NCI-H345 treated with DMSO at 0.1 percent for 48 hours (cell line): ENCODE data around the gene TTC23L.
A peak's percentile ranks its signal among the peaks of the same experiment; 100 is the strongest.

Experiments
- DNase-seq: peaks from one replicate; lab custom pipeline; 2025; ENCODE audit not compliant: unreplicated experiment; lab: John Stamatoyannopoulos, UW

TTC23L gene

DNA sequence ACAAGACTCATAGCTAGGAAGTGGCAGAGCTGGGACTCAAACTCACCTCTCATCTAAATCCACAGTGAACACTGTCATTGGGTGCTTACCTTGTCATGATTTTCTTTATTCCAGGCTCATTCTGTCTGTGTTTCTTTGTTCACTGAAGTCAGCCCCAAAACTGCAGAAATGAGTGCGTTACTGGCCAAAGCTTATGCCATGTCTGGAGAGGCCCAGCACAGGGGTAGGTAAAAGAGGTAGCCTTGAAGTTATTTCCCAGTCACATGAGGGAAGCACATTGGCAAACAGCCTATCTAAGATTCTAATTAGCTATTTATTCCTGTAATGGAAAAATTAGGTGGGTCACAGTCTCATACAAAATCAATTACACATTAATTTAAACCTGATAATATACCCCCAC lies 29.8 kb downstream of the TTC23L start:
- no peak for DNase-seq

DNA sequence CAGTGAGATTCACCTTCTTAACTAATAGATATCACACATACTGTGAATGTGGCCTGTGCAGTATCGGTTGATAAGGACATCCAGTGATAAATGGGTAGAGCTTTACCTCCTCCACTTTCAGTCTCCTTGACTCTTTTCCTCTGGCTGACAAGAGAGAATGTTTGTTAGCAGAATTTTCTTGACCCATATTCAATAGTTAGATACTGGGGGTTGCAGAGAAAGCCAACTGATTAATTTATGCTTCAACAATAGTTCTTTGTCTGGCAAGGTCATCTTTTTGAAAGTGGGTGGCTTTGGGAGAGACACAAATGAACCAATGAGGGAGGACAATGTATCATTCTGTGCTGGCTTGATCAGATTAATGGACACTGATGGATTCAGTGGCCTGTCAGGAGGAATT lies 30.3 kb downstream of the TTC23L start:
- no peak for DNase-seq

DNA sequence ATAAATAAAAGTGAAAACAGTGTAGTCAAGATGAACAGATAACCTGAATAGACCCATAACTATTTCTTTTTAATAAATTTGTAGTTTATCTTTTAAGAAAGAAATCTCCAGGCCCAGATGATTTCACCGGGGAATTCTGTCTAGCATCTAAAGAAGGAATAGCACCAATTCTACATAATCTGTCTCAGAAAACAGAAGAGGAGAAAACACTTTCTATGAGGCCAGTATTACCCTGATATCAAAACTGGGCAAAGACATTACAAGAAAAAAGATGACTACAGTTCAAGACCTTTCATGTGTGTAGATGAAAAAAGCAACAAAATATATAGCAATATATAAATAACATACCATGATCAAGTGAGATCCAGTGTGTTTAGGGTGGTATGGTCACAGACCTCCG lies 31.4 kb downstream of the TTC23L start:
- no peak for DNase-seq

DNA sequence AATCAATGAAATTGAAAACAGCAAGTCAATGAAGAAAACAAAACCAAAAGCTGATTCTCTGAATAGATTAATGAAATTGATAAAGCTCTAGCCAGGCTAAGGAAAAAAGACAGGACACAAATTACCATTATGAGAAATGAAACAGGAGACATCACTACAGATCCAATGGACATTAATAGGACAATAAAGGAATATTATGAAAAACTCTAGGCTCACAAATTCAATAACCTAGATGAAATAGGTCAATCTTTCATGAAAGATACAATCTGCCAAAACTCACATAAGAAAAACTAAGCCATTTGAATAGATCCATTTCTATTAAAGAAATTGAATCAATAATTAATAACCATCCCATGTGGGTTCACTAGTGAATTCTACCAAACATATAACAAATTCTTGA lies 37.3 kb downstream of the TTC23L start:
- no peak for DNase-seq

DNA sequence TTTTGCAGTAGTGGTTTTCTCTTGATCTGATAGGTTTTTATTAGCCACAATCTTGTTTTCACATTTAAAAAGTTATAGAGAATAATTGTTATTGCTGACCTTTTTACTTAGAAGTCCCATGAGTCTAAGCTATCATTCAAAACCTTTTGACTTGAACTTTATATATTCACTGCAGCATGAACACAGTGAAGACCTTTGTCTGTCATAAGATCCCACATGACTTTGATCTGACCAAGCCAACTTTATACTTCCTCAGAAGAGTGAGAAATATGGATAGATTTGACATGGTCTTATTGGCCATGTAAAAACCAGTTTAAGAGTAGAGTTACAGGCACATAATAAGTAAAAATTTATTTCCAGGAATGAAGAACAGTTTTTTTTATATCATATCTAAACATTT lies 42.3 kb downstream of the TTC23L start:
- DNase-seq, result no peak

DNA sequence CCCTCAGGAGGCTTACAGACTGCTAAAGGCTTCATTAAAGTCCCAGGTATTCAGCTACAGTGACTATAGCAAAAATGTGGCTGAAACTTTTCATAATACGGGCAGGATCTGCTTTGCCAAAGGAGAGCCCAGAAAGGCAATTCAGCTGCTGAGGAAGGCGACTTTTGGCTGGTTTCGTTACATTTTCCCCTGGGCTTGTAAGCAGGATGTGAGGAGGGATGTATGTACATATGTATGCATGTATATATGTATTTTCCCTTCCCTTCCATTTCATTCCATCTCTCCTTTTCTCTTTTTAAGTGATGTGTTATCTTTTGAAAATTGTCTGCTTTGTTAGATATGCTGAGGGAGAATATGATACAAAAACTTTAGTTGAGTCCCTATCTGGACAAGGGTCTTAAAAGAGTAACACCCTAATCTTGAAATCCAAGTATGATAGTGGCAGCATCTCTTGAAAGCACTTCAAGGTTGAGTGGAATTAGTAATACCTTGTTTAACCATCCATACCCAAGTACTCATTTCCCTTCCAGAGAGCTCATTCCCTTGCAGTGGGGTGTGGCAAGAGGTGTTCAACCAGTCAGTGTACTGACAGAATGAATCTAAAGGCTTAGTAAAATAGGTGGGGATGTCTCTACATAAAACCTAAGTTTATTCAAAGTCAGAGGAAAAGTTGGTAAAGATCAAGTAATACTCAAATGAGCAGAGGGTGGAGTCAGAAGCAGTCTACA lies 47.6 kb downstream of the TTC23L start:
- DNase-seq, result no peak

DNA sequence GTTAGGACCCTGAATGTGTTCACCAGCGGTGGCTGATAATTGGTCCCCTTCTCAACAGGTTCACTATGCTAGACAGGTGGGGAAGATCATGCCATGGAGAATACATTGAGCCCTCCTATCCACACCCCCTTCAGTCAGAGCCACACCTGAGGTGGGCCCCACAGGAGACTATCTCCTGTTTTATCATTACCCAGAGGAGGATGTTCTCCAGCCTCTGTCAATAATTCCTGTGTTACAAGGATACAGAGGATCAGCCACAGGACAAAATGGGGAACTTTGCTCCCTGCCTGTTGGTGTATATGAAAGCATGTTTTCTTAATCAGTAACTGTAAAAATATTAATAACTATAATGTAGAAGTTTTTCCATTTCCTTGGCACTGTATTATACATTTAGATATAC lies 50.4 kb downstream of the TTC23L start:
- DNase-seq, result no peak

DNA sequence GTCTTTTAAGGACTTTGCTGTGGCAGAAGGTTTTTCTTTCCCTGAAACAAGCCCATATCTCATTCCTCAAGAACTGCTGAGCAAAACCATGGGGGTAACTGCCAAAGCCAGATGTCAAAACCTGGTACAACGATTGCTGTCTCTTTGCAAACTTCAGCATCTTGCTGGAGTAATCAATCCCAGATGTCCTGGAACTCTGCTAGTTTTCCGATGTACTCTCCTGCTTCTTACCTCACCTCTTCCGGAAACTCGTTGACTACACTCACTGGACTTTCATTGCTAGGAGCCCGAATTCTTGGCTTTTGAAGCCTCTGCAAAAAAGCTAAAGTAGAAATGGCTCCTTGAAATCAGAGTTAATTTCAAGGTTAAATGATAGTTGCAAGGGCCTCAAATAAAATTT lies 53.0 kb downstream of the TTC23L start:
- no peak for DNase-seq

DNA sequence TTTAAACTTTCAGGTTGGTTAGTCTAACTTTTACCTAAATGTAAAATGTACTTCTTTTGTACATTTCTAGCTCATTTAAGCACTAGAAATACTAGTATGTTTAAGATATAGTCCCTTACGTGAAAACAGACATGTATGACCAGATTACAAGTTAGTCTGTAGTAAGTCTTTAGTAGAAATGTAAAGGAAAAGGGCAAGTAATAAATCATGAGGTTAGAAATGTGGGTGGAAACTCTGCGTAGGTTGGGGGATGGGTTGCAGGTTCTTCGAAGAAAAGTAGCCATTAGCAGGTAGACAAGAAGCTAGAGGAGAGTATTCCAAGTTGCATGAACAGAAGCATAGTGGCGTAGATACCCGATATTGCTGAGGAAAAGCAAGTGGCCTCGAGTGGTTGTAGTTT lies 53.5 kb downstream of the TTC23L start:
- no peak for DNase-seq

DNA sequence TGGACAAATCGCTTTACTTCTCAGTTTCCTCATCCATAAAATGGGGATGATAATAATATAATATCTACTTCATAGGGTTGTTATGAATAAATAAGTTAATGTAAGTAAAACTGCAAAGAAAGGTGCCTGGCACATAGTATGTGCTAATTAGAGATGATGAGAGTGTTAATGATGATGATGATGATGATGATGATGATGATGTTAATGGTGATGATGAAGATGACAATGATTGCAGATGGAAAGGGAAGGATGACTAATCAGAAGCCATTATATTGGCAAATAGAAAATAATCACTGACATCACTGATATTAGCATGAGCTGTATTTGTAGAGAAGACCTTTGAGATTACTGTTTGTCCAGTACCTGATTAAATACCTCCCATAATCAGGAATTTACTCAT lies 55.8 kb downstream of the TTC23L start:
- DNase-seq, result no peak

DNA sequence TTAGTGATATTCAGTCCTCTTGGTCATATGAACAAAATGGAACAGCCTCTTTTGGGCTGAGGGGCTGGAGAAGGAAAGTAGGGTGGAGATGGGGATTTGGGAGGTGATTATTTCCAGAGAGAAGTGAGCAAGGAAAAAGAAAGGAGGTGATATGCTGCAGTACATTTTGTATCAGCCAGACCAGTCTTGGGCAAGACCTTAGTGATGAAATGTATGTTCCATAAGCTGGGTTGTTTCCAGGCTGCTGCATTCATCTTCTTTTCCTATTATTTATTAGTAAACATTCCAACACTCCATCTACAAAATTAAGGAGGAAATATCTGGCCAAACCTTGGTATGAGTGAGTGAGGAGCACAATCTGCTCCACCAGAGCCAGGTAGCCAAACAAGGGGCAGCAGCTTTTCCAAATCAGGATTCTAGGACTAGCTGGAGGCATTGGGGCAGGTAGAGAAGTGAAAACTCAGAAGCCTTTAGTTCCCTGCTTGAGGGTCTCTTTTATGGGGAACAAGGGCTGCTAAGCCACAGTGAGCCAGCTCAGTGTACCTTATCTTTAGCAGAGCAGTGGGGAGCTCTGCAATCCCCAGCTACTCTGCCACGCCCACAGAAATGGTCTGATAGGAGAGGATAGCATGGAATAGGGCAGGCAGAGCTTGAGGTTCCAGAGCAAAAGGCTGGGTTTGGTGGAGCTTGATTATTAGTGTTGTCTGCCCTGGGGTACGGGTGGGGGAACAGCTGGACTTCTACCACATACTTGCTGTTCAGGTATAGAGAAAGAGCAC lies 56.9 kb downstream of the TTC23L start:
- DNase-seq, result no peak

DNA sequence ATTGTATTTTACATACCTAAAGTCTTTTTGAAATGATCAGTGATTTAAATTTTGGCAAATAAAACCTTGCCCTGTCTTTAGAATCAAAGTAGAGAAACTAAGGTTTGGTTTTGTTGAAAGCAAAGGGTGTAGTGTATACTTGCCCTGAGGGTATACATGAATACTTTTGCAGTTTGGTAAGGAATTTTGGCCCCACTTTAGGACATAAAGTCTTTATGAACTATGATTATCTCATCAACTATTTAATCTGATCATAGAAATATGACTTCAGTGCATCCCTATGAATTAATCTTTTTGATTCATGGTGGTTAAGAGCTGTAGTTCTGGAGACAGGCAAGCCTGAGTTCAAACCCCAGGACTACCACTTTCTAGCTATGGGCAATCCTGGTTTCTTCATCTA lies 58.7 kb downstream of the TTC23L start:
- no peak for DNase-seq

DNA sequence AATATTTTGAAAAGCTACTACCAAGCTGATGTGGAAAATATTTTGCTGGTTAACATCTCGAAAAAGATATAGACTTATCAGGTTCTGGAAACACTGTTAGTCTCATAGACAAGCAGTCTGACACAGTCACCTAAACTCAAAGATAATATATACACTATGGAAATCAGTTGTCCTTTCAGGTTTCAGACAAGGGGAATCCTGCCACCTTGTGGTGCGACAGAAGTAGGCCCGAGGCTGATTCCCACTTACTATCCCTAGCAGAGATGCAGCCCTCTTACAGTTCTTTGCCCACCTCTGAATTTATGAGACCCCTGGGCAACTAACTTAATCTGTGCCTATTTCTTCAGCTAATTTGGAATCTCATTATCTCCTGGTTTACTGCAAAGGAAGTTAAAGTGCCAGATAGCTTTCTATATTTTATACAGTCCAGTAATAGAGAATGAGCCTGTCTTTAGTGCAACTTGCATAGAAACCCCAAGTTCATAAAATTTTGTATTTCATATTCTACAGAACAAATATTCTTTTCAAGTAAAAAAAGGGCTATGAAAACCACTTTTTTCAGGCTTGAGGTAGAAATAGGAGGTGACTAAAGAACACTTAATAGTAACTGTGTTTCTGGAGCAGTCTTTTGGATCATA lies 59.4 kb downstream of the TTC23L start:
- DNase-seq, result peak; percentile 53

DNA sequence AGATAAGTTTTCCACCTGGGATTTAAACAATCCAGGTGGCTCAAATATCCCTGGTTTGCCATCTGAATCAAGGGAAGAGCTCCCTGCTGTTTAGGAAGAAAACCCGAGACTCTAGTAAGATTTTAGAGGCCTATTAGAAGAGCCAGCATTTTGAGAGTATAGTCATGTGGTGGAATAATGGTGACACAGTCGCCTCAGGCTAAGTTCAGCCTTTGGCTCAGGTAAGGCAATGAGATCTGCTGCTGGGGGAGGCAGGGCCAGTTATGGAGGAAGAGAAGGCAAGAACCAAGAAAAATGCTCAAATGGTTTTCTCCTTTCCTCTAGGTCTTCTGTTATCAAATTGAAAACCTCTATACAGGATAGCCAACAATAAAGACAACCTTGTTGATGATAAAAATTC lies 60.1 kb downstream of the TTC23L start:
- DNase-seq, result no peak

DNA sequence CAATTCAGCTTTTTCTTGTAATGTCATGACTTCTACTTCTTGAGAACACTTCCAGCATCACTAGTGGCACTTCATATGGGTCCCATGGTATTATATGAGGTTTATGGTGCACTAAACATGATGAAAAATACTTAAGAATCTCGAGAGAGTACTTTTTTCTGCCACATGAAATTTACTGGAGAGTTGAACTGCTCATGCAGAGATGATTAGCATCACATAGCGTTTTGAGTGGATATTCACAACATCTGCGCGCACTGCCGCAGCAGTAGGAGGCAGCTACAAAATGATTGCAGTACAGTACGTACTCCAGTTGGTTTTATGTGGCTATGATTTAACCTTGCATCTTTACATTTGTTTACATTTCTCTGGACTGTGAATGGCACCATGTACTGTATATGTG lies 61.7 kb downstream of the TTC23L start:
- no peak for DNase-seq

DNA sequence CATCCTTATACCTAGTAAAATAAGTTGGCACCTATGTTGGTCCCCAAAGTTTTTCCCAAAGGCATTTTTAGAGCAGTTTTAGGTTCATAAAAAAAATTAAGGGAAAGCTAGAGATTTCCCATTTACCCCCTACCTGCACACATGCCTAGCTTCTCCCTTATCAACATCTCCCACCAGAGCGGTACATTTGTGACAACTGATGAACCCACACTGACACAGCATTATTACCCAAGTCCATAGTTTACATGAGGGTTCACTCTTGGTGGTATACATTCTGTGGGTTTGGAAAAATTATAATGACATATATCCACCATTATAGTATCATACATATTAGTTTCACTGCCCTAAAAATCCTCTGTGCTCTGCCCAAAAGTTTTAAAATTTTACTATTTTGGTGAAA lies 64.3 kb downstream of the TTC23L start:
- no peak for DNase-seq

DNA sequence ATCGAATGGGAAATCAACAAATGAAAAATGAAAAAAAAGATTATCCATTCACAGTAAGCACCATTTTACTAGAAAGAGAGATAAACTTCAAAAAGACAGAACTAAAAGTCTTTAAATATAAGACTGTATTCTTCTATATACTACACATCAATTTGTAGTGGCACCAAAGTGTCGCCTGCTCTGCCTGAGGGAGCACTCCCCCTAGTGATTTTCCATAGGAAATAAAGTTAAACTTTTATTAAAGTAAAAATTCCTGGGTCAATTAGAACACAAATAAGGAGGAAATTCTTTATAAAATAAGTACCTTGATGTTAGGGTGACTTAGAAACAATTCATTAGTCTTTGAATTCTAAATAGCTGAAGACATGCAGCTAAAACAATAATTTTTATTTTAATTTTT lies 66.6 kb downstream of the TTC23L start:
- no peak for DNase-seq

DNA sequence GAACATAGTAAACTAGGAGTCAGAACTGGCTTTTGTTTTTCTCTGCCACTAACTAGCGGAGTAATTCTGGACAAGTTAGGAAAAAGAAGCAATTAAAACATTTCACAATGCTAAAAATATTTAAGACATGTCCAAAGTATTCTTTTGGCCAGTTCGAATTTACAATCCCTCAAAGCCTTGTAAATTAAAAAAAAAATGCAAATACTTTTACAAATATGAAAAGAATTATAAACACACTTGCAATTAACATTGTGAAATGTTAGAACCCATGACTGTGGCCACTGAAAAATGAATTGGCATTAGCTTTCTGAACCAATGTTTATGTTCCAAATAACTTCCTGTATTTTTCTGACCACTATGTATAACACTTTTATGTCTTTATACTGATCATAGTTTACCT lies 74.1 kb downstream of the TTC23L start:
- DNase-seq, result no peak

DNA sequence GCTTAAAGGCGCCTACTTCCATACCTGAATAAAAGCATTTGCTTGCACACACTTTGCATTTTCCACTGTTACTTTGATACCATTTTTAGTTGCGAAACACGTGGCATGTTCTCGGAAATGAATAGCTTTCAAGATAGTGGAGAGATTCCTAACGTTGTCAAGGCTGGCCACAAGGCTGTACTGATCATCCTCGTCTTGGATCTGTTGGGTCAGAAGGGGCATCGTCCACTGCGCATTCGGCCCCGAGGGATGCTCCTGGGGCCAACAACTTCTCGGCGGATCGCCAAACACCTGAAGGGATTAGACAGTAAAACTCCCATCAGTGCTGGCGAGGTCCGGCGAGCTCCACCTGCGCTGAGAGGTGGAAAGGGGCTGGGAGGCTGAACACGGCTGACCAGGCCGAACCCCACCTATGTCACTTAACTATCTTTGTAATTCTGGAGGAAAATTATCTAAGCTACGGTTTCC lies 75.7 kb downstream of the TTC23L start:
- no peak for DNase-seq

DNA sequence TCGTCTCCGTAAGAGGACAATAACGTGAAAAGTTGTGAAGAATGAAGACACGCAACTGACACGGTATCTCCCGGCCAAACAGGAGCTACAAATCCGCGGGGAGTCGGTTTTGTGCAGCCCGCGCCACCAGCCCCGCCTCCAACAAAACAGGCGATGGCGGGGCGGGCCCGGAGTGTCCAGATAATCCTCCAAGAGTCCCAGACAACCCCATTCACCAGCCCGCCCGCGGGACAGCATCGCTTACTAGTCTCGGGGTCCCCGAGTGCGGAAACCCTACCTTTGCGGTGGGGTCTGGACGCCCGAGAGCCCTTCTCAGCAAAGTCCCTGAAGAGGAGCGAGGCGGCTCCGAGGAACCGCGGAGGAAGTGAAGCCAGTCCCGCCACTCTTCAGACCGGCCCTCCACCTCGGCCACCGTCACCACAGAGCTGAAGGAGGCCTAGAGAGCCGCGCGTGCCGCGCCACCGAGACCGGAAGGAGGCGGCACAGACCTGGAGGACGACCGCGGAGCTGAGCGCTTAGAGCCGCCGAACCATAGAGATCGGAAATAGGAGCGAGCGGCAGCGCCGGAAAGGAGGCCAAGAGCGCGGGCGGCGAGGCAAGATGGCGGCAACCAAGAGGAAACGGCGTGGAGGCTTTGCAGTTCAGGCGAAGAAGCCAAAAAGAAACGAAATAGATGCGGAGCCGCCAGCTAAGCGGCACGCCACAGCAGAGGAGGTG lies 76.3 kb downstream of the TTC23L start, which contains the start of the genes BRIX1 and RAD1:
Gene BRIX1 (plus strand): TSS at position 573 of the 717 bp plus-strand sequence. CDS start 28 bp downstream, at position 601.
Gene RAD1 (minus strand): TSS at position 366 of the 717 bp plus-strand sequence. CDS start 612 bp downstream, outside the sequence.
- DNase-seq, result peak; percentile 96

DNA sequence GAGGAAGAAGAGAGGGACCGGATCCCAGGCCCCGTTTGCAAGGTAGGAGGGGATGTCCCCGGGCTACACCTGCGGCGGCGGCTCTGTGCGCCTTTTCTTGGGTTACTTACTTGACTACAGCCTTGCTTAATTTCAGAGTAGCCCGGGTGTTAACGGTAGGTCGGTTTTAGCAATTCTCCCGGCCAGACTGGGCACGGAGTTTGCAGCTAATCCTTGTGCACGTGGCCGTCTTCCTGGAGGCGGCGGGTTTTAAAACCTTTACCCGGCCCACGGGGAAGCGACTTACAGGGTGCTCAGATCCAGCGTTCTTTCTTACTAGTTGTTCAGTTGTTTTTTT lies 76.9 kb downstream of the TTC23L start:
- DNase-seq, result no peak
